ENCODE measurements around the gene TTC7B.

GRCh38 chr14:90624227-90624626 lies 192.0 kb downstream of the TTC7B start:
- TF ChIP-seq, protein P1, sequence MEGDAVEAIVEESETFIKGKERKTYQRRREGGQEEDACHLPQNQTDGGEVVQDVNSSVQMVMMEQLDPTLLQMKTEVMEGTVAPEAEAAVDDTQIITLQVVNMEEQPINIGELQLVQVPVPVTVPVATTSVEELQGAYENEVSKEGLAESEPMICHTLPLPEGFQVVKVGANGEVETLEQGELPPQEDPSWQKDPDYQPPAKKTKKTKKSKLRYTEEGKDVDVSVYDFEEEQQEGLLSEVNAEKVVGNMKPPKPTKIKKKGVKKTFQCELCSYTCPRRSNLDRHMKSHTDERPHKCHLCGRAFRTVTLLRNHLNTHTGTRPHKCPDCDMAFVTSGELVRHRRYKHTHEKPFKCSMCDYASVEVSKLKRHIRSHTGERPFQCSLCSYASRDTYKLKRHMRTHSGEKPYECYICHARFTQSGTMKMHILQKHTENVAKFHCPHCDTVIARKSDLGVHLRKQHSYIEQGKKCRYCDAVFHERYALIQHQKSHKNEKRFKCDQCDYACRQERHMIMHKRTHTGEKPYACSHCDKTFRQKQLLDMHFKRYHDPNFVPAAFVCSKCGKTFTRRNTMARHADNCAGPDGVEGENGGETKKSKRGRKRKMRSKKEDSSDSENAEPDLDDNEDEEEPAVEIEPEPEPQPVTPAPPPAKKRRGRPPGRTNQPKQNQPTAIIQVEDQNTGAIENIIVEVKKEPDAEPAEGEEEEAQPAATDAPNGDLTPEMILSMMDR (conservative IDR thresholded peaks at IDR 0.05; ENCODE audit: low read depth in 2 of 2): no peak
- TF ChIP-seq EZH2phosphoT487 (IDR thresholded peaks at IDR 0.05; ENCODE audit: unreplicated experiment) (no peak), POLR2AphosphoS5 (IDR thresholded peaks at IDR 0.05; ENCODE audit: low read depth) (no peak)

Measured in GM23338 (cell line).